Measurements from ENCODE around the gene PPP2R5A. TPM values are rescaled to one million over a fixed set of nuclear protein-coding genes. Genes with fewer than 3 reads are reported as not detected.
"Not testable (repeated sequence)": the region's sequence is repeated elsewhere in the genome, so short reads cannot be mapped to it uniquely, and the experiment has no call there.

The PPP2R5A gene
- total and polyA plus RNA-seq, 4 experiments from 2014 or later, result 37.9 to 55.0 (median 48.4) TPM

DNA sequence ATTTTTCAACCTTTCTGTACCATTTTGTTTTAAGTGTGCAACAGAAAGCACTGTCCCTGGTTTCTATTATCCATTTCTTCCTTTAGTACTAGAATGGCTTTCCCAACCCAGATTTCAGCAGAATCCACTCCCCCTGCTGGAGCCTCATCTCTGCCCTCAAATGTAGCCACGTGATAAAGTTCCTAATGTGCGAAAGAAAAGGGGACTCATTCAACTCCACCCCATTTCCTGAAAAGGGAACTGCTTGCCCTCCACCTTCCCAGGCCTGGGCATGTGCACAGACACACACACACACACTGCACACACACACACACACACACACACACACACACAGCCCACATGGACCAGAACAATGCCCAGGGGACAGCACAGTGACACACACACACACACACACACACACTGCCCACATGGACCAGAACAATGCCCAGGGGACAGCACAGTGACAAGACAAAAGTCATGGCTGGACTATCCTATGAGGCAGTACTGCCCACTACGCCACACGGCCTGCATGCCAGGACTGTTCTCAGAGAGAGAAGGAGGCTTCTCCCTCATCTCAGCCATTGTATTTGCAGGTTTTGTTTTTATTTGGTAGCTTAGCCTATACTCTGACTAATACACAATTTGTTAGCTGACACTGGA lies 96.3 kb downstream of the PPP2R5A start:
- POLR2A ChIA-PET (ENCODE audit: partially characterized antibody), result no interaction called here
- Mint-ChIP-seq H3K36me3 (peaks cover 52 to 76% of the 10 kb centered on the region in 2 donors), H3K4me1 (peaks cover 0 to 5% (median 4%) of the 10 kb centered on the region in 4 donors)

DNA sequence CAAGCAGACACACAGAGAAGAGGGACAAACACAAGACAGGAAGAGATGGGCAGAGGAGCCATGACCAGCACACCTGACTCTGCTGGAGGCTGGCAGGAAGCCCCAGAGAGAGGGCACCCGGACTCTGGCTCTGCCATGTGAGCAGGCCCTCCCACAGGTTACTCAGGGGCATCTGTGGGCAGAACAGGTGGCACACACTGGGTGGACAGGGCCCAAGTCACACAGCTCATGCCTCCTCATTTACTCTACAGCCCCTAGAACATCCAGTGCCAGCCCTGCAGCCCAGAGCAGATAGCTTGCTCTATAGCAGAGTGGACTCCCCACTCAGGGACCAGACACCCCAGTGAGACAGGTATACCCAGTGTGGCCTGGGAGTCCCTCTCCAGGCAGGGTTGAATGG lies 100.8 kb downstream of the PPP2R5A start:
- no peak for DNase-seq
- Histone ChIP-seq H3K27ac (ENCODE audit: low read depth, low read length) (no peak overlapping the region), H3K36me3 (ENCODE audit: insufficient read depth, low read length) (peaks cover 37% of the 10 kb centered on the region), H3K27me3 (ENCODE audit: insufficient read depth, low read length) (no peaks in the 10 kb centered on the region), H3K4me3 (ENCODE audit: low read length in 2 of 2) (no peak overlapping the region), H3K4me1 (ENCODE audit: insufficient read depth, low read length) (no peaks in the 10 kb centered on the region), H3K9me3 (ENCODE audit: control insufficient read depth in 1 of 2, low read length in 2 of 2) (no peaks in the 10 kb centered on the region)
- H3K27ac Mint-ChIP-seq, result peak overlapping the region in 2 of 7 donors; percentile 54 to 73
- ChIA-PET POLR2A (ENCODE audit: partially characterized antibody) (no interaction called here), CTCF (ENCODE audit: partially characterized antibody) (interaction anchor here (1.0 kb wide), 1 partner anchor 315 kb away, joined by 3 read pairs; no protein-coding TSS in a partner anchor)
- intact Hi-C loops (cut with micrococcal nuclease), result no loop called here
- peaks cover 56 to 77% of the 10 kb centered on the region in 2 donors for H3K36me3 Mint-ChIP-seq
- peaks cover 2 to 14% (median 10%) of the 10 kb centered on the region in 8 donors for H3K9me3 Mint-ChIP-seq
- no peak overlapping the region for H3K4me3 Mint-ChIP-seq
- H3K4me1 Mint-ChIP-seq, result peaks cover 2 to 10% (median 4%) of the 10 kb centered on the region in 4 donors
- H3K27me3 Mint-ChIP-seq, result no peaks in the 10 kb centered on the region

More for the DNA sequence above, 96.3 kb downstream of the PPP2R5A start:
- Mint-ChIP-seq H3K4me3 (no peak overlapping the region), H3K27ac (peak overlapping the region in 1 of 7 donors; percentile 42), H3K9me3 (no peaks in the 10 kb centered on the region), H3K27me3 (no peaks in the 10 kb centered on the region)
- Histone ChIP-seq H3K9me3 (ENCODE audit: control insufficient read depth in 1 of 2, low read length in 2 of 2) (no peaks in the 10 kb centered on the region), H3K27ac (ENCODE audit: low read depth, low read length) (no peak overlapping the region), H3K27me3 (ENCODE audit: insufficient read depth, low read length) (no peaks in the 10 kb centered on the region), H3K4me3 (ENCODE audit: low read length in 2 of 2) (no peak overlapping the region), H3K4me1 (ENCODE audit: insufficient read depth, low read length) (no peaks in the 10 kb centered on the region), H3K36me3 (ENCODE audit: insufficient read depth, low read length) (peaks cover 48% of the 10 kb centered on the region)
- CTCF ChIA-PET (ENCODE audit: partially characterized antibody), result interaction anchor here (0.6 kb wide), 2 partner anchors 199 to 442 kb away, joined by 3 to 4 read pairs; no protein-coding TSS in a partner anchor
- DNase-seq, result no peak
- intact Hi-C loops (cut with micrococcal nuclease), result no loop called here

DNA sequence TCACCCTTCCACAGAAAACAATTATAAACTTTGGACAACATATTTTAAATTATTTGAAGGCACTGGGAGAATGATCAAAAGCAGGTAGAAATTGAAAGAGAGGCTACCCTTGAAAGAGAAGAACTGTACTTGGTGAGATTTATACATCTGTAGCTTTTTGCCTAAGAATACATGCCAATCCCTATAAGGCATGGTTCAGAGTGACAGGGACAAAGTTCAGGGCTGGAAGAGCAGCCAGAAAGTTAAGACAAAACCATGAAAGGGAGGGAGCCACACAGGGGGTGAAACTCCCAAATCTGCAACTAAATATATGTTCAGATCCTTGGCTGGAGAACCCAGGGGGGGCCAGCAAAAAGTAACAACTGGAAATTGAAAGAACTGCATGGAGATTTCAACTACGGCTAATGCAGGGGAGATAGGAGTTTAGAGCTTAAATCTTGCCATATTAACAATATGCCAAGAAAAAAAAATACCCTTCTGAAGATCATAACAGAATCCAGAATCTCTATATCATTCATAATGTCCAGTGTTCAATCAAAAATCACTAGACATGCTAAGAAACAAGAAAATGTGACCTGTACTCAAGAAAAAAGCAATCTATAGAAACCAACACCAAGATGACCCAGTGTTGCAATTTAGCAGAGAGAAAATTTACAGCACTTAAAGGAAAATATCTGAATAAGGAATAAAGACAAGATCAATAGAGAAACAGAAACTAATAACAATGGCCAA lies 103.9 kb downstream of the PPP2R5A start:
- no peaks in the 10 kb centered on the region for H3K27me3 Mint-ChIP-seq
- H3K27ac ChIP-seq (ENCODE audit: low read depth, low read length), result no peak overlapping the region
- no peak for DNase-seq
- H3K4me1 Mint-ChIP-seq, result peaks cover 9 to 20% (median 12%) of the 10 kb centered on the region in 4 donors
- intact Hi-C loops (cut with micrococcal nuclease), result no loop called here
- POLR2A ChIA-PET (ENCODE audit: partially characterized antibody), result no interaction called here
- H3K36me3 Mint-ChIP-seq, result peaks cover 66 to 68% of the 10 kb centered on the region in 2 donors
- no peaks in the 10 kb centered on the region for H3K9me3 ChIP-seq (ENCODE audit: control insufficient read depth in 1 of 2, low read length in 2 of 2)
- CTCF ChIA-PET (ENCODE audit: partially characterized antibody), result no interaction called here
- no peak overlapping the region for H3K4me3 Mint-ChIP-seq
- H3K27me3 ChIP-seq (ENCODE audit: insufficient read depth, low read length), result no peaks in the 10 kb centered on the region
- H3K27ac Mint-ChIP-seq, result peak overlapping the region in 1 of 7 donors; percentile 1
- peaks cover 2 to 31% (median 14%) of the 10 kb centered on the region in 8 donors for H3K9me3 Mint-ChIP-seq
- H3K4me3 ChIP-seq (ENCODE audit: low read length in 2 of 2), result no peak overlapping the region
- no peaks in the 10 kb centered on the region for H3K4me1 ChIP-seq (ENCODE audit: insufficient read depth, low read length)
- H3K36me3 ChIP-seq (ENCODE audit: insufficient read depth, low read length), result peaks cover 20% of the 10 kb centered on the region

DNA sequence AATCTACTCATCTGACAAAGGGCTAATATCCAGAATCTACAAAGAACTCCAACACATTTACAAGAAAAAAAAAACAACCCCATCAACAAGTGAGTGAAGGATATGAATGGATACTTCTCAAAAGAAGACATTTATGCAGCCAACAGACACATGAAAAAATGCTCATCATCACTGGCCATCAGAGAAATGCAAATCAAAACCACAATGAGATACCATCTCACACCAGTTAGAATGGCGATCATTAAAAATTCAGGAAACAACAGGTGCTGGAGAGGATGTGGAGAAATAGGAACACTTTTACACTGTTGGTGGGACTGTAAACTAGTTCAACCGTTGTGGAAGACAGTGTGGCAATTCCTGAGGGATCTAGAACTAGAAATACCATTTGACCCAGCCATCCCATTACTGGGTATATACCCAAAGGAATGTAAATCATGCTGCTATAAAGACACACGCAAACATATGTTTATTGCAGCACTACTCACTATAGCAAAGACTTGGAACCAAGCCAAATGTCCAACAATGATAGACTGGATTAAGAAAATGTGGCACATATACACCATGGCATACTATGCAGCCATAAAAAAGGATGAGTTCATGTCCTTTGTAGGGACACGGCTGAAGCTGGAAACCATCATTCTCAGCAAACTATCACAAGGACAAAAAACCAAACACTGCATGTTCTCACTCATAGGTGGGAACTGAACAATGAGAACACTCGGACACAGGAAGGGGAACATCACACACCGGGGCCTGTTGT lies 110.6 kb downstream of the PPP2R5A start:
- H3K9me3 ChIP-seq (ENCODE audit: control insufficient read depth in 1 of 2, low read length in 2 of 2); H3K4me3 ChIP-seq (ENCODE audit: low read length in 2 of 2); H3K27ac Mint-ChIP-seq; H3K27me3 Mint-ChIP-seq; intact Hi-C loops (cut with micrococcal nuclease); DNase-seq; POLR2A ChIA-PET (ENCODE audit: partially characterized antibody); H3K27me3 ChIP-seq (ENCODE audit: insufficient read depth, low read length); CTCF ChIA-PET (ENCODE audit: partially characterized antibody); H3K27ac ChIP-seq (ENCODE audit: low read depth, low read length); H3K36me3 ChIP-seq (ENCODE audit: insufficient read depth, low read length); H3K4me1 ChIP-seq (ENCODE audit: insufficient read depth, low read length); H3K4me3 Mint-ChIP-seq: not testable (repeated sequence)
- Mint-ChIP-seq H3K4me1 (peaks cover 5 to 14% (median 10%) of the 10 kb centered on the region in 4 donors), H3K36me3 (peaks cover 45 to 60% of the 10 kb centered on the region in 2 donors), H3K9me3 (peaks cover 0 to 42% (median 18%) of the 10 kb centered on the region in 8 donors)

DNA sequence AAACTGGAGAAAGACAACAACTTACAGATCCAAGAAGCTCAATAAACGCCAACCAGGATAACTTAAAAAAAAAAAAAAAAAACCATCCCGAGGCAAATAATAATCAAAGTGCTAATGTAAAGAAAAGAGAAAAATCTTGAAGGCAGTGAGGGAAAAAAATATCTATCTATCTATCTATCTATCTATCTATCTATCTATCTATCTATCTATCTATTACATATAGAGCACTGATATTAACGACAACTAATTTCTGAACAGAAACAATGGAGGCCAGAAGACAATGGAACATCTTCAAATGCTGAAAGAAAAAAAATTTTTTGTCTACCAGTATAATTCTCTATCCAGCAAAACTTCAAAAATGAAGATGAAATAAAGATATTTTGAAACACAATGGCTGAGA lies 111.4 kb downstream of the PPP2R5A start:
- no peak overlapping the region for H3K27ac ChIP-seq (ENCODE audit: low read depth, low read length)
- H3K27me3 ChIP-seq (ENCODE audit: insufficient read depth, low read length), result no peaks in the 10 kb centered on the region
- H3K4me1 ChIP-seq (ENCODE audit: insufficient read depth, low read length), result no peaks in the 10 kb centered on the region
- intact Hi-C loops (cut with micrococcal nuclease), result no loop called here
- H3K4me3 ChIP-seq (ENCODE audit: low read length in 2 of 2), result no peak overlapping the region
- no peak overlapping the region for H3K4me3 Mint-ChIP-seq
- no peaks in the 10 kb centered on the region for H3K36me3 ChIP-seq (ENCODE audit: insufficient read depth, low read length)
- ChIA-PET POLR2A (ENCODE audit: partially characterized antibody) (interaction anchor here (1.2 kb wide), 1 partner anchor 8 kb away, joined by 3 read pairs; no protein-coding TSS in a partner anchor), CTCF (ENCODE audit: partially characterized antibody) (no interaction called here)
- H3K36me3 Mint-ChIP-seq, result peaks cover 43 to 54% of the 10 kb centered on the region in 2 donors
- peaks cover 0 to 36% (median 16%) of the 10 kb centered on the region in 8 donors for H3K9me3 Mint-ChIP-seq
- DNase-seq, result no peak
- H3K27me3 Mint-ChIP-seq, result no peaks in the 10 kb centered on the region
- H3K4me1 Mint-ChIP-seq, result peaks cover 5 to 12% (median 8%) of the 10 kb centered on the region in 4 donors
- no peaks in the 10 kb centered on the region for H3K9me3 ChIP-seq (ENCODE audit: control insufficient read depth in 1 of 2, low read length in 2 of 2)
- no peak overlapping the region for H3K27ac Mint-ChIP-seq

DNA sequence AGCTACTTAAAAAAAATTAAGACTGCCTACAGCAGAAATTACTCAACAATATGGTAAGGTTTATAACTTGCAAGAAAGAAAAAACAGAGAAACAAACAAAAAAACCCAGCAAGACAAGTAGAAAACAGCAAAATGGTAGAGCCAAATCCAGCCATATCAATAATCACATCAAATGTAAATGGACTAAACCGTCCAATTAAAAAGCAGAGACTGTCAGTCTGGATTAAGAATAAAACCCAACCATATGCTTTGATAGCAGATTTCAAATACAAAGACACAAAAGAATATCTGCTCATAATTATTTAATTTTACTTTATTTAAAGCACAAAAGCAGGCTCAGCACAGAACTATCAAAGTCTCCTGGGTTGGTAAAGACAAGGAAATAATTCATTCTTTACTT lies 112.0 kb downstream of the PPP2R5A start:
- Histone ChIP-seq H3K27ac (ENCODE audit: low read depth, low read length) (no peak overlapping the region), H3K4me3 (ENCODE audit: low read length in 2 of 2) (no peak overlapping the region), H3K27me3 (ENCODE audit: insufficient read depth, low read length) (no peaks in the 10 kb centered on the region), H3K9me3 (ENCODE audit: control insufficient read depth in 1 of 2, low read length in 2 of 2) (no peaks in the 10 kb centered on the region), H3K36me3 (ENCODE audit: insufficient read depth, low read length) (no peaks in the 10 kb centered on the region), H3K4me1 (ENCODE audit: insufficient read depth, low read length) (no peaks in the 10 kb centered on the region)
- H3K9me3 Mint-ChIP-seq, result peaks cover 0 to 31% (median 14%) of the 10 kb centered on the region in 8 donors
- POLR2A ChIA-PET (ENCODE audit: partially characterized antibody), result interaction anchor here (1.2 kb wide), 1 partner anchor 8 kb away, joined by 3 read pairs; no protein-coding TSS in a partner anchor
- H3K27me3 Mint-ChIP-seq, result no peaks in the 10 kb centered on the region
- intact Hi-C loops (cut with micrococcal nuclease), result no loop called here
- peaks cover 5 to 10% (median 8%) of the 10 kb centered on the region in 4 donors for H3K4me1 Mint-ChIP-seq
- no peak for DNase-seq
- peak overlapping the region in 1 of 8 donors; percentile 52 for H3K4me3 Mint-ChIP-seq
- CTCF ChIA-PET (ENCODE audit: partially characterized antibody), result no interaction called here
- peaks cover 42 to 53% of the 10 kb centered on the region in 2 donors for H3K36me3 Mint-ChIP-seq
- H3K27ac Mint-ChIP-seq, result no peak overlapping the region

DNA sequence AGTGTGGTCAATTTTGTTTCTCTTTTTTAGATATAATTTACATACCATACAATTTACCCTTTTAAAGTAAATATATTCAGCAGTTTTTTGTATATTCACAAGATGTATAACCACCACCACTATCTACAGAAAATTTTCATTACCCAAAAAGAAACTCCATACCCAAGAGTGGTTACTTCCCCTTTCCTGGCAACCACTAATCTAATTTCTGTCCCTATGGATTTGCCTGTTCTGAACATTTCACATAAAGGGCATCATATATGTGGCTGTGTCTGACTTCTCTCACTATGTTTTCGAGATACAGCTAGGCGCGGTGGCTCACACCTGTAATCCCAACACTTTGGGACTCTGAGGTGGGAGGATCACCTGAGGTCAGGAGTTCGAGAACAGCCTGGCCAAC lies 115.8 kb downstream of the PPP2R5A start:
- H3K27ac Mint-ChIP-seq, result no peak overlapping the region
- H3K4me1 ChIP-seq (ENCODE audit: insufficient read depth, low read length), result no peaks in the 10 kb centered on the region
- peaks cover 5% of the 10 kb centered on the region for H3K36me3 ChIP-seq (ENCODE audit: insufficient read depth, low read length)
- H3K9me3 Mint-ChIP-seq, result peaks cover 0 to 15% (median 9%) of the 10 kb centered on the region in 8 donors
- H3K27me3 ChIP-seq (ENCODE audit: insufficient read depth, low read length), result no peaks in the 10 kb centered on the region
- no peak overlapping the region for H3K4me3 Mint-ChIP-seq
- H3K4me3 ChIP-seq (ENCODE audit: low read length in 2 of 2), result no peak overlapping the region
- DNase-seq, result no peak
- H3K9me3 ChIP-seq (ENCODE audit: control insufficient read depth in 1 of 2, low read length in 2 of 2), result no peaks in the 10 kb centered on the region
- H3K27me3 Mint-ChIP-seq, result no peaks in the 10 kb centered on the region
- H3K27ac ChIP-seq (ENCODE audit: low read depth, low read length), result no peak overlapping the region
- POLR2A ChIA-PET (ENCODE audit: partially characterized antibody), result no interaction called here
- H3K4me1 Mint-ChIP-seq, result peaks cover 0 to 9% (median 5%) of the 10 kb centered on the region in 4 donors
- CTCF ChIA-PET (ENCODE audit: partially characterized antibody), result no interaction called here
- peaks cover 56 to 61% of the 10 kb centered on the region in 2 donors for H3K36me3 Mint-ChIP-seq
- intact Hi-C loops (cut with micrococcal nuclease), result no loop called here
